Caco-2 (cell line): ENCODE measurements around the gene DPF3. TPM values are rescaled to one million over a fixed set of nuclear protein-coding genes. Genes with fewer than 3 reads are reported as not detected.

Experiments used
- BruUV-seq: library from RNA; stranded (reverse); fragments of 400-500 nt; replicated peaks from 2 replicates; lab custom pipeline; 2021; lab: Mats Ljungman, UMichigan
- CTCF ChIA-PET: fragments of 300-600 bp; sonication (Branson Sonifier 250); formaldehyde crosslinking; loops from one replicate; lab custom pipeline; 2022; ENCODE audit warnings: antibody characterized with exemption; lab: Charles Lee
- POLR2A ChIA-PET: fragments of 300-600 bp; sonication (Branson Sonifier 250); formaldehyde crosslinking; loops from one replicate; lab custom pipeline; 2022; ENCODE audit warnings: antibody characterized with exemption; lab: Charles Lee
- DNase-seq, 2 experiments: peaks; one replicate each; pipeline versions ENCODE4 v3.0.0 to v3.0.0-alpha.2; 2020 to 2022
- H3K27me3 ChIP-seq: replicated peaks from 2 replicates; pipeline ENCODE4 v1.6.0; 2011; ENCODE audit warnings: low read length; ENCODE audit not compliant: control insufficient read depth, insufficient read depth
- H3K36me3 ChIP-seq: 2 replicates; pipeline ENCODE4 v1.5.1; 2011; ENCODE audit warnings: low read length; ENCODE audit not compliant: control insufficient read depth, insufficient read depth
- H3K4me1 ChIP-seq: fragments of 250-450 bp; sonication (Bioruptor Pico); 2 replicates; pipeline ENCODE4 v1.5.1; 2020; ENCODE audit warnings: mild to moderate bottlenecking
- H3K4me3 ChIP-seq: 2 replicates; pipeline ENCODE4 v1.5.1; 2011; ENCODE audit warnings: low read depth, mild to moderate bottlenecking, control low read depth, low read length
- H3K9me3 ChIP-seq: fragments of 250-450 bp; sonication (Bioruptor Pico); 2 replicates; pipeline ENCODE4 v1.5.1; 2020; ENCODE audit warnings: mild to moderate bottlenecking, moderate library complexity
- H3K27ac Mint-ChIP-seq: one replicate; pipeline ENCODE4 v1.8.0; 2022; ENCODE audit warnings: mixed read lengths; ENCODE audit not compliant: unreplicated experiment
- H3K27me3 Mint-ChIP-seq: one replicate; pipeline ENCODE4 v1.8.0; 2022; ENCODE audit warnings: mixed read lengths; ENCODE audit not compliant: insufficient read depth, unreplicated experiment
- H3K36me3 Mint-ChIP-seq: one replicate; pipeline ENCODE4 v1.8.0; 2022; ENCODE audit warnings: mild to moderate bottlenecking, mixed read lengths; ENCODE audit not compliant: insufficient read depth, unreplicated experiment
- H3K4me1 Mint-ChIP-seq: one replicate; pipeline ENCODE4 v1.8.0; 2022; ENCODE audit warnings: low read depth, mixed read lengths; ENCODE audit not compliant: unreplicated experiment
- H3K4me3 Mint-ChIP-seq: one replicate; pipeline ENCODE4 v1.8.0; 2022; ENCODE audit warnings: mild to moderate bottlenecking, moderate library complexity, mixed read lengths; ENCODE audit not compliant: unreplicated experiment
- H3K9me3 Mint-ChIP-seq: one replicate; pipeline ENCODE4 v1.8.0; 2022; ENCODE audit warnings: mixed read lengths; ENCODE audit not compliant: unreplicated experiment
- CTCF ChIP-seq, 2 experiments: fragments of 200-600 bp in 1 of 2; IDR thresholded peaks; 1 replicate in 1 of 2; 2 replicates in 1 of 2; pipeline versions ENCODE4 v1.5.1 to v1.8.0; 2011 to 2022; ENCODE audit warnings: antibody characterized with exemption in 1 of 2, control low read depth in 1 of 2, inconsistent platforms in 1 of 2, low read depth in 1 of 2, low read length in 1 of 2, mild to moderate bottlenecking in 1 of 2, moderate library complexity in 1 of 2; ENCODE audit not compliant: insufficient read depth in 1 of 2, severe bottlenecking in 1 of 2, unreplicated experiment in 1 of 2
- intact Hi-C: fragments of 100-400 bp; cut with micrococcal nuclease; formaldehyde crosslinking; loops from one replicate; pipeline ENCODE4 v1.10.0; 2022; ENCODE audit not compliant: unreplicated experiment
- total RNA-seq: library from RNA; stranded (reverse); gene quantifications from 2 replicates; pipeline ENCODE4 v1.2.3, GENCODE V29; 2022

DPF3 gene
- total RNA-seq, 1 experiment from 2014 or later = not detected

GRCh38 chr14:72640911-72641485 lies 252.9 kb downstream of the DPF3 start:
- H3K36me3 ChIP-seq = no peaks in the 10 kb centered on the region
- Mint-ChIP-seq H3K4me3 (no peak overlapping the region), H3K27me3 (peaks cover 13% of the 10 kb centered on the region), H3K9me3 (no peaks in the 10 kb centered on the region), H3K36me3 (no peaks in the 10 kb centered on the region), H3K4me1 (no peaks in the 10 kb centered on the region), H3K27ac (no peak overlapping the region)
- CTCF ChIA-PET = no interaction called here
- no peak for TF ChIP-seq CTCF (IDR thresholded peaks at IDR 0.05; ENCODE audit: insufficient read depth in 1 of 2, low read depth in 1 of 2, low read length in 1 of 2, severe bottlenecking in 1 of 2, unreplicated experiment in 1 of 2)
- DNase-seq = no peak
- POLR2A ChIA-PET = no interaction called here
- no peak overlapping the region for H3K4me3 ChIP-seq
- H3K4me1 ChIP-seq = no peaks in the 10 kb centered on the region
- H3K9me3 ChIP-seq = no peaks in the 10 kb centered on the region
- no peaks in the 10 kb centered on the region for H3K27me3 ChIP-seq
- intact Hi-C loops = no loop called here
- no TSS peak for BruUV-seq

GRCh38 chr14:72638021-72638420 lies 255.9 kb downstream of the DPF3 start:
- no peak for TF ChIP-seq CTCF (IDR thresholded peaks at IDR 0.05; ENCODE audit: insufficient read depth in 1 of 2, low read depth in 1 of 2, low read length in 1 of 2, severe bottlenecking in 1 of 2, unreplicated experiment in 1 of 2)
- Histone ChIP-seq H3K4me3 (no peak overlapping the region), H3K4me1 (no peaks in the 10 kb centered on the region), H3K9me3 (no peaks in the 10 kb centered on the region), H3K27me3 (no peaks in the 10 kb centered on the region), H3K36me3 (no peaks in the 10 kb centered on the region)
- CTCF ChIA-PET = no interaction called here
- Mint-ChIP-seq H3K4me3 (no peak overlapping the region), H3K4me1 (no peaks in the 10 kb centered on the region), H3K9me3 (no peaks in the 10 kb centered on the region), H3K36me3 (no peaks in the 10 kb centered on the region), H3K27me3 (peaks cover 19% of the 10 kb centered on the region), H3K27ac (no peak overlapping the region)
- POLR2A ChIA-PET = no interaction called here
- intact Hi-C loops = no loop called here
- BruUV-seq = no TSS peak
- DNase-seq = no peak

GRCh38 chr14:72636871-72637270 lies 257.0 kb downstream of the DPF3 start:
- intact Hi-C loops = no loop called here
- CTCF ChIA-PET = no interaction called here
- POLR2A ChIA-PET = no interaction called here

More at GRCh38 chr14:72636871-72637270, 257.0 kb downstream of the DPF3 start:
- Mint-ChIP-seq H3K27ac (no peak overlapping the region), H3K4me3 (no peak overlapping the region), H3K4me1 (no peaks in the 10 kb centered on the region), H3K27me3 (peaks cover 20% of the 10 kb centered on the region), H3K36me3 (no peaks in the 10 kb centered on the region), H3K9me3 (no peaks in the 10 kb centered on the region)
- no peak for DNase-seq
- H3K4me1 ChIP-seq = no peaks in the 10 kb centered on the region
- no TSS peak for BruUV-seq
- H3K4me3 ChIP-seq = no peak overlapping the region
- no peaks in the 10 kb centered on the region for H3K36me3 ChIP-seq
- TF ChIP-seq CTCF (IDR thresholded peaks at IDR 0.05; ENCODE audit: insufficient read depth in 1 of 2, low read depth in 1 of 2, low read length in 1 of 2, severe bottlenecking in 1 of 2, unreplicated experiment in 1 of 2) = no peak
- H3K9me3 ChIP-seq = no peaks in the 10 kb centered on the region
- no peaks in the 10 kb centered on the region for H3K27me3 ChIP-seq
